Dermis blood vessel endothelial cell (primary cell): ENCODE data around the gene SSMEM1. TPM values are rescaled to one million over a fixed set of nuclear protein-coding genes. Genes with fewer than 3 reads are reported as not detected.

Source experiments
- DNase-seq: peaks from one replicate; pipeline ENCODE4 v3.0.0; 2010
- total RNA-seq: library from RNA; depleted of rRNA; stranded (reverse); fragments of >200 nt; gene quantifications from 2 replicates; pipeline ENCODE4 v1.2.3, GENCODE V29; 2014

The SSMEM1 gene
- total RNA-seq, 1 donor from 2014 or later: not detected

DNA sequence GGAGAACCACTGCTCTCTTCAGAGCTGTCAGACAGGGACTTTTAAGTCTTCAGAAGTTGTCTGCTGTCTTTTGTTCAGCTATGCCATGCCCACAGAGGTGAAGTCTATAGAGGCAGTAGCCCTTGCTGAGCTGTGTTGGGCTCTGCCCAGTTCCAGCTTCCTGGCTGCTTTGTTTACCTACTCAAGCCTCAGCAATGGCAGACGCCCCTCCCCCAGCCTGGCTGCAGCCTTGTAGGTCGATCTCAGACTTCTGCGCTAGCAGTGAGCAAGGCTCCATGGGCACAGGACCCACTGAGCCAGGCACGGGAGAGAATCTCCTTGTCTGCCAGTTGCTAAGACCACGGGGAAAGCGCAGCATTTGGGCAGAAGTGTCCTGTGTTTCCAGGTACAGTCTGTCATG lies 46.9 kb downstream of the SSMEM1 start:
- DNase-seq: no peak

DNA sequence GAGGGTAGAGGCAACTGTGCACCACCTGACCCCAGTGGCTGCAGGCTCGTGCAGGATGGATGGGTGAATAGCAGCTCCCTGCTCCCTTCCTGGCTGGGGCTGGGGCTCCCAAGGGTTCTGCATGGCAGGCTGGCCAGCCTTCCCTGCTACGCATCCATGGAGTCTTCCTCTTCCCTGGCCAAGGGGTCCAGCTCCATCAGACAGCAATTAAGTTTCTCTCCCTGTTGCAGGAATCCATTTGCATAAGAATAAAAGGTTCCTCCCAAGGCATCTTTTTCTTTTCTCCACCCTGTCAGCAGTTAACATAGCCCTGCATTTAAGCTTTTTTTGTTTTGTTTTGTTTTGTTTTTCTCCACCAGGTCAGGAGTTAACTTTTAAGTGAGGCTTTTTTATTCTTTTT lies 49.0 kb downstream of the SSMEM1 start:
- no peak for DNase-seq

DNA sequence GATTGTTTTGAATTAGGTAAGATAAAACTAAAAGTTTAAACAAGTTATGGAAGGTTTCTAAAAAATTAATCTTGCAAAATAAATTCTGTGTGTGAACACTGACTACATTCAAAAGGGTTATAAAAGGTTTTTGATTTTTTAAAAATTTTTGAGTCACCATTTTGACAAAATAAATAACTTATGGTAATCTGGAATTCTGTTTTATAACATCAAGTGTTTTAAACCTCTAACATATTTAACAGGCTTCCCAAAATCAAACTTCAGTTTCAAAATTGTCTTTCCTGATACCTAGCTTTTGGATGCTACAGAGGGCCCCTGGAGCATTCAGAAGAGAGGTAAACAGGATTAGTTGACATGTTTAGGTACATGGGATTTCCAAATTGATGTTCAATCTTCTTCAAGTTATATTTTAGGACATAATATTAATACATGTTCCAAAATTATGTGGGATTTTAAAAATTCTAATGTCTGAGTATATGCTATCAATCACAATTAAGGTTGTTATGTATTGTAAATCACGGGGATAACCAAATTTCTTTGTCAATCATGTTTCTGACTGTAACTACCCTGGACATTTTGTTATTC lies 50.9 kb downstream of the SSMEM1 start:
- no peak for DNase-seq

DNA sequence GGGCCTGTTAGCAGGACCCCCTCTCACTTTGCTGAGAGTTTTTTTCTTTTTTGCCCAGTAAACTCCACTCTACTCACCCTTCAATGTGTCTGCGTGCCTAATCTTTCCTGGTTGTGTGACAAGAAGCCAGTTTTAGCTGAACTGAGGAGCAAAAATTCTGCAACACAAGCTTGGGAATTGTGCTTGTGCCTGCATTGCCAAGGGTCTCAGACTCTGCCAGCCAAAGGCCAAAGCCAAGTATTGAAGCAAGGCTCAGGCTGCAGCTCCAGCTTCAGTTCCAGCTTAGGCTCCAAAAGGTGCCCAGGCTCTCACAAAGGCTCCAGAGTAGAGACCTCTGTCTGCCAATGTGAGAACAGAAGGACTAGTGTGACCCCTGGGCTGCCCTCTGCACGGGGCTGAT lies 54.8 kb downstream of the SSMEM1 start:
- DNase-seq: no peak

DNA sequence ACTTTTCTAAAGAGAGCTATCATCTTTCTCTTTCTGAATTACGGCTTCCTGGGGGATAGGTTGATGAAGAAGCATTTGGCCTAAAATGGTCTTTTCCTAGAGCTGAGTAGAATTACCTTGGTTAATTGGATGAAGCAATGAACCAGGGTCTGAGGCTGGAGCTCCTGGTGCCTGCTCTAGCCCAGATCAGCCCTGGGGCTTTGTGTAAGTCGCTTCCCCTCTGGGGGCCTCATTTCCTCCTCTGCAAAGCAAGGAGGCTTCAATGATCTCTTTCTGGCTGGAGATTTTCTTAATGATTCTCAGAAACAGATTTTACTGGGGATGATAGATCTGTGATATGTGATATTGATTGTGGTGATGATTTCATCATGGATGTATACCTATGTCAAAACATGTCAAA lies 55.5 kb downstream of the SSMEM1 start:
- no peak for DNase-seq

Other genes starting within 250 kb of the SSMEM1 start
- gene ZC3HC1, start 156.5 kb upstream of the SSMEM1 start, total RNA-seq: 20.6 and 23.8 TPM in 2 replicates
- gene KLHDC10, start 137.3 kb upstream of the SSMEM1 start, total RNA-seq: 26.9 and 33.8 TPM in 2 replicates
- 4.6 and 10.4 TPM in 2 replicates for gene TMEM209, start 2.5 kb upstream of the SSMEM1 start, total RNA-seq
- not detected in 2 replicates for gene CPA2, start 59.0 kb downstream of the SSMEM1 start, total RNA-seq
- 0.17 and 0.74 TPM in 2 replicates for gene CPA4, start 85.3 kb downstream of the SSMEM1 start, total RNA-seq
- not detected in 2 replicates for gene CPA5, start 137.0 kb downstream of the SSMEM1 start, total RNA-seq
- gene CPA1, start 172.6 kb downstream of the SSMEM1 start, total RNA-seq: not detected in 2 replicates
- gene CEP41, start 233.2 kb downstream of the SSMEM1 start, total RNA-seq: 11.4 and 12.4 TPM in 2 replicates